Activated CD8-positive, alpha-beta T cell treated with anti-CD3 and anti-CD28 coated beads, Interleukin-2, amount 10 ng/mL, durations not matched to agents 7 days and 5 days (primary cell): ENCODE data around the gene ELMO1. TPM values are rescaled to one million over a fixed set of nuclear protein-coding genes. Genes with fewer than 3 reads are reported as not detected.

Experiments used
- ATAC-seq: fragments of 150-1000 bp; cut with Tn5 transposase; one replicate; pipeline ENCODE4 v1.10.0; 2021; ENCODE audit warnings: moderate library complexity
- CTCF ChIA-PET: fragments of 350-600 bp; sonication (Branson Sonifier 250); formaldehyde crosslinking; loops from one replicate; lab custom pipeline; 2021; ENCODE audit warnings: antibody characterized with exemption; lab: Charles Lee
- POLR2A ChIA-PET: fragments of 350-600 bp; sonication (Branson Sonifier 250); formaldehyde crosslinking; loops from one replicate; lab custom pipeline; 2021; ENCODE audit warnings: antibody characterized with exemption; lab: Charles Lee
- DNase-seq: peaks from one replicate; pipeline ENCODE4 v3.0.0-alpha.2; 2020
- H3K27ac Mint-ChIP-seq: one replicate; pipeline ENCODE4 v1.8.0; 2021; ENCODE audit warnings: mild to moderate bottlenecking, mixed read lengths
- H3K27me3 Mint-ChIP-seq: one replicate; pipeline ENCODE4 v1.8.0; 2021; ENCODE audit warnings: low read depth, mixed read lengths
- H3K36me3 Mint-ChIP-seq: one replicate; pipeline ENCODE4 v1.8.0; 2021; ENCODE audit warnings: low read depth, mixed read lengths
- H3K4me1 Mint-ChIP-seq: one replicate; pipeline ENCODE4 v1.8.0; 2021; ENCODE audit warnings: low read depth, mixed read lengths
- H3K4me3 Mint-ChIP-seq: one replicate; pipeline ENCODE4 v1.8.0; 2021; ENCODE audit warnings: mild to moderate bottlenecking, mixed read lengths
- H3K9me3 Mint-ChIP-seq: one replicate; pipeline ENCODE4 v1.8.0; 2022; ENCODE audit warnings: mixed read lengths; ENCODE audit not compliant: insufficient read depth
- total RNA-seq, 2 experiments: library from RNA; stranded (reverse); gene quantifications; one replicate each; pipeline ENCODE4 v1.2.3, GENCODE V29; 2021

ELMO1 gene
- total RNA-seq, 2 experiments from 2014 or later = 64.0 to 68.5 TPM

- Mint-ChIP-seq H3K36me3 (peaks cover 56% of the 10 kb centered on the region), H3K4me3 (no peak overlapping the region), H3K27me3 (no peaks in the 10 kb centered on the region), H3K4me1 (peaks cover 9% of the 10 kb centered on the region), H3K9me3 (no peaks in the 10 kb centered on the region), H3K27ac (no peak overlapping the region)
- POLR2A ChIA-PET = interaction anchor here (0.6 kb wide), 1 partner anchor 7 kb away, joined by 3 read pairs; no protein-coding TSS in a partner anchor
- no peak for ATAC-seq
- no peak for DNase-seq
- CTCF ChIA-PET = no interaction called here
These were observed 559.5 kb downstream of the ELMO1 start for GRCh38 chr7:36889182-36889581.

- ATAC-seq (no peak), DNase-seq (no peak)
- ChIA-PET POLR2A (no interaction called here), CTCF (interaction anchor here (0.6 kb wide), 1 partner anchor 291 kb away, joined by 3 read pairs; no protein-coding TSS in a partner anchor)
- peaks cover 3% of the 10 kb centered on the region for H3K4me1 Mint-ChIP-seq
- no peak overlapping the region for H3K4me3 Mint-ChIP-seq
- H3K9me3 Mint-ChIP-seq = no peaks in the 10 kb centered on the region
- H3K36me3 Mint-ChIP-seq = peaks cover 49% of the 10 kb centered on the region
- H3K27ac Mint-ChIP-seq = no peak overlapping the region
- no peaks in the 10 kb centered on the region for H3K27me3 Mint-ChIP-seq
These were observed 560.7 kb downstream of the ELMO1 start for GRCh38 chr7:36887969-36888368.

- POLR2A ChIA-PET = no interaction called here
- peaks cover 45% of the 10 kb centered on the region for H3K36me3 Mint-ChIP-seq
- no peak for DNase-seq
- no peak overlapping the region for H3K27ac Mint-ChIP-seq
- CTCF ChIA-PET = no interaction called here
- no peak for ATAC-seq
- peaks cover 3% of the 10 kb centered on the region for H3K4me1 Mint-ChIP-seq
- no peak overlapping the region for H3K4me3 Mint-ChIP-seq
- H3K27me3 Mint-ChIP-seq = no peaks in the 10 kb centered on the region
- H3K9me3 Mint-ChIP-seq = no peaks in the 10 kb centered on the region
These were observed 561.4 kb downstream of the ELMO1 start for GRCh38 chr7:36887233-36887632.

- POLR2A ChIA-PET = no interaction called here
- Mint-ChIP-seq H3K4me1 (peaks cover 3% of the 10 kb centered on the region), H3K27ac (peak overlapping the region; percentile 23), H3K4me3 (no peak overlapping the region), H3K27me3 (no peaks in the 10 kb centered on the region), H3K9me3 (no peaks in the 10 kb centered on the region), H3K36me3 (peaks cover 36% of the 10 kb centered on the region)
- DNase-seq = no peak
- ATAC-seq = no peak
- CTCF ChIA-PET = no interaction called here
These were observed 563.8 kb downstream of the ELMO1 start for GRCh38 chr7:36884910-36885309.

- no peak for DNase-seq
- no peaks in the 10 kb centered on the region for H3K9me3 Mint-ChIP-seq
- ChIA-PET POLR2A (no interaction called here), CTCF (no interaction called here)
- H3K27ac Mint-ChIP-seq = no peak overlapping the region
- H3K27me3 Mint-ChIP-seq = no peaks in the 10 kb centered on the region
- no peak for ATAC-seq
- H3K4me3 Mint-ChIP-seq = no peak overlapping the region
- H3K4me1 Mint-ChIP-seq = peaks cover 3% of the 10 kb centered on the region
- H3K36me3 Mint-ChIP-seq = peaks cover 41% of the 10 kb centered on the region
These were observed 564.3 kb downstream of the ELMO1 start for GRCh38 chr7:36884351-36884750.

GRCh38 chr7:36881233-36881874, 567.3 kb downstream of the ELMO1 start:
- Mint-ChIP-seq H3K4me1 (peaks cover 8% of the 10 kb centered on the region), H3K36me3 (peaks cover 50% of the 10 kb centered on the region), H3K4me3 (no peak overlapping the region), H3K27me3 (no peaks in the 10 kb centered on the region), H3K9me3 (no peaks in the 10 kb centered on the region), H3K27ac (no peak overlapping the region)
- ATAC-seq (no peak), DNase-seq (no peak)
- ChIA-PET POLR2A (no interaction called here), CTCF (interaction anchor here (1.5 kb wide), 1 partner anchor 301 kb away, joined by 3 read pairs; no protein-coding TSS in a partner anchor)

GRCh38 chr7:36880108-36880507, 568.6 kb downstream of the ELMO1 start:
- H3K27ac Mint-ChIP-seq = no peak overlapping the region
- no peaks in the 10 kb centered on the region for H3K27me3 Mint-ChIP-seq
- ATAC-seq (no peak), DNase-seq (no peak)
- peaks cover 48% of the 10 kb centered on the region for H3K36me3 Mint-ChIP-seq
- CTCF ChIA-PET = no interaction called here
- H3K9me3 Mint-ChIP-seq = no peaks in the 10 kb centered on the region
- H3K4me1 Mint-ChIP-seq = peaks cover 8% of the 10 kb centered on the region
- no peak overlapping the region for H3K4me3 Mint-ChIP-seq
- POLR2A ChIA-PET = no interaction called here

GRCh38 chr7:36879021-36879420, 569.6 kb downstream of the ELMO1 start:
- Mint-ChIP-seq H3K36me3 (peaks cover 46% of the 10 kb centered on the region), H3K27me3 (no peaks in the 10 kb centered on the region), H3K4me1 (peaks cover 8% of the 10 kb centered on the region), H3K27ac (no peak overlapping the region), H3K4me3 (no peak overlapping the region), H3K9me3 (no peaks in the 10 kb centered on the region)
- no peak for DNase-seq
- POLR2A ChIA-PET = no interaction called here
- CTCF ChIA-PET = no interaction called here
- no peak for ATAC-seq

GRCh38 chr7:36878288-36878687, 570.4 kb downstream of the ELMO1 start:
- CTCF ChIA-PET = interaction anchor here (0.9 kb wide), 1 partner anchor 304 kb away, joined by 3 read pairs; no protein-coding TSS in a partner anchor
- no peak overlapping the region for H3K27ac Mint-ChIP-seq
- no peak for ATAC-seq

GRCh38 chr7:36875794-36876193, 572.9 kb downstream of the ELMO1 start:
- CTCF ChIA-PET = interaction anchor here (0.7 kb wide), 1 partner anchor 208 kb away, joined by 3 read pairs; no protein-coding TSS in a partner anchor

More at GRCh38 chr7:36878288-36878687, 570.4 kb downstream of the ELMO1 start:
- Mint-ChIP-seq H3K36me3 (peaks cover 49% of the 10 kb centered on the region), H3K9me3 (no peaks in the 10 kb centered on the region), H3K4me3 (no peak overlapping the region), H3K4me1 (peaks cover 5% of the 10 kb centered on the region), H3K27me3 (no peaks in the 10 kb centered on the region)
- POLR2A ChIA-PET = no interaction called here
- DNase-seq = no peak

GRCh38 chr7:36874041-36874440, 574.6 kb downstream of the ELMO1 start:
- DNase-seq = no peak
- ChIA-PET CTCF (no interaction called here), POLR2A (no interaction called here)
- H3K27ac Mint-ChIP-seq = peak overlapping the region; percentile 26
- H3K36me3 Mint-ChIP-seq = peaks cover 58% of the 10 kb centered on the region
- H3K4me3 Mint-ChIP-seq = no peak overlapping the region
- H3K27me3 Mint-ChIP-seq = no peaks in the 10 kb centered on the region
- no peak for ATAC-seq
- no peaks in the 10 kb centered on the region for H3K9me3 Mint-ChIP-seq
- H3K4me1 Mint-ChIP-seq = peaks cover 15% of the 10 kb centered on the region

More at GRCh38 chr7:36875794-36876193, 572.9 kb downstream of the ELMO1 start:
- DNase-seq (no peak), ATAC-seq (no peak)
- no peaks in the 10 kb centered on the region for H3K9me3 Mint-ChIP-seq
- H3K4me3 Mint-ChIP-seq = no peak overlapping the region
- H3K27me3 Mint-ChIP-seq = no peaks in the 10 kb centered on the region
- peaks cover 15% of the 10 kb centered on the region for H3K4me1 Mint-ChIP-seq
- H3K27ac Mint-ChIP-seq = no peak overlapping the region
- POLR2A ChIA-PET = no interaction called here
- H3K36me3 Mint-ChIP-seq = peaks cover 52% of the 10 kb centered on the region

- peaks cover 58% of the 10 kb centered on the region for H3K36me3 Mint-ChIP-seq
- no peaks in the 10 kb centered on the region for H3K27me3 Mint-ChIP-seq
- no peaks in the 10 kb centered on the region for H3K9me3 Mint-ChIP-seq
- no peak overlapping the region for H3K4me3 Mint-ChIP-seq
- no peak for ATAC-seq
- POLR2A ChIA-PET = no interaction called here
- no peak for DNase-seq
- H3K4me1 Mint-ChIP-seq = peaks cover 9% of the 10 kb centered on the region
- H3K27ac Mint-ChIP-seq = peak overlapping the region; percentile 11
- CTCF ChIA-PET = no interaction called here
These were observed 576.8 kb downstream of the ELMO1 start for GRCh38 chr7:36871863-36872262.
